H9 (cell line): ENCODE results near the gene HDDC2. TPM values are rescaled to one million over a fixed set of nuclear protein-coding genes. Genes with fewer than 3 reads are reported as not detected.

Experiments used
- DNase-seq: peaks from one replicate; pipeline ENCODE4 v3.0.0-alpha.2; 2017
- H2AFZ ChIP-seq: one replicate; pipeline ENCODE4 v1.6.1; 2013; ENCODE audit warnings: mild to moderate bottlenecking, low read length, control low read depth, moderate library complexity
- H2AK5ac ChIP-seq: 2 replicates; pipeline ENCODE4 v1.6.1; 2013; ENCODE audit warnings: low read length, control low read depth, mixed read lengths; ENCODE audit not compliant: insufficient read length
- H2BK120ac ChIP-seq: one replicate; pipeline ENCODE4 v1.6.1; 2013; ENCODE audit warnings: low read depth, mild to moderate bottlenecking, low read length, control low read depth, inconsistent platforms; ENCODE audit not compliant: poor library complexity, severe bottlenecking
- H2BK12ac ChIP-seq: 2 replicates; pipeline ENCODE4 v1.6.1; 2013; ENCODE audit warnings: low read length, control low read depth, mixed read lengths, low read depth; ENCODE audit not compliant: insufficient read length
- H2BK15ac ChIP-seq: 2 replicates; pipeline ENCODE4 v1.6.1; 2013; ENCODE audit warnings: low read depth, low read length, control low read depth
- H2BK20ac ChIP-seq: one replicate; pipeline ENCODE4 v1.6.1; 2013; ENCODE audit warnings: low read depth, mild to moderate bottlenecking, low read length, control low read depth, inconsistent platforms; ENCODE audit not compliant: poor library complexity, severe bottlenecking
- H2BK5ac ChIP-seq: 2 replicates; pipeline ENCODE4 v1.6.1; 2013; ENCODE audit warnings: low read length, control low read depth, mixed read lengths; ENCODE audit not compliant: insufficient read length
- H3K14ac ChIP-seq: 2 replicates; pipeline ENCODE4 v1.6.1; 2013; ENCODE audit warnings: low read length, control low read depth; ENCODE audit not compliant: insufficient read depth
- H3K18ac ChIP-seq: 2 replicates; pipeline ENCODE4 v1.6.1; 2013; ENCODE audit warnings: low read depth, mild to moderate bottlenecking, mixed read lengths, low read length, control low read depth; ENCODE audit not compliant: insufficient read length
- H3K23ac ChIP-seq: 2 replicates; pipeline ENCODE4 v1.6.1; 2013; ENCODE audit warnings: low read length, control low read depth, mixed read lengths, low read depth; ENCODE audit not compliant: insufficient read length
- H3K23me2 ChIP-seq: 2 replicates; pipeline ENCODE4 v1.6.1; 2013; ENCODE audit warnings: low read depth, mild to moderate bottlenecking, mixed read lengths, low read length, control low read depth; ENCODE audit not compliant: insufficient read length, poor library complexity, severe bottlenecking
- H3K27ac ChIP-seq: 2 replicates; pipeline ENCODE4 v1.5.1; 2013; ENCODE audit warnings: low read length, control low read depth, mixed read lengths, low read depth; ENCODE audit not compliant: insufficient read length
- H3K27me3 ChIP-seq: 2 replicates; pipeline ENCODE4 v1.6.1; 2013; ENCODE audit warnings: low read length, control low read depth, inconsistent platforms; ENCODE audit not compliant: insufficient read depth
- H3K4ac ChIP-seq: 2 replicates; pipeline ENCODE4 v1.6.1; 2013; ENCODE audit warnings: low read depth, mild to moderate bottlenecking, control low read depth, inconsistent platforms, low read length, moderate library complexity
- H3K4me1 ChIP-seq: 2 replicates; pipeline ENCODE4 v1.6.1; 2013; ENCODE audit warnings: low read length, control low read depth, inconsistent platforms; ENCODE audit not compliant: insufficient read depth
- H3K4me2 ChIP-seq: 2 replicates; pipeline ENCODE4 v1.6.1; 2013; ENCODE audit warnings: low read length, control low read depth, mixed read lengths; ENCODE audit not compliant: insufficient read length, insufficient read depth
- H3K56ac ChIP-seq: 2 replicates; pipeline ENCODE4 v1.6.1; 2013; ENCODE audit warnings: low read depth, mild to moderate bottlenecking, mixed read lengths, low read length, control low read depth; ENCODE audit not compliant: insufficient read length
- H3K79me1 ChIP-seq: 2 replicates; pipeline ENCODE4 v1.6.1; 2013; ENCODE audit warnings: low read depth, mild to moderate bottlenecking, moderate library complexity, low read length, control low read depth, inconsistent platforms; ENCODE audit not compliant: insufficient read depth, poor library complexity, severe bottlenecking
- H3K79me2 ChIP-seq: 2 replicates; pipeline ENCODE4 v1.6.1; 2013; ENCODE audit warnings: low read length, control low read depth, inconsistent platforms; ENCODE audit not compliant: insufficient read depth
- H3K9ac ChIP-seq: 2 replicates; pipeline ENCODE4 v1.6.1; 2013; ENCODE audit warnings: low read length, control low read depth, mixed read lengths; ENCODE audit not compliant: insufficient read length; ENCODE audit errors: extremely low read depth
- H3K9me3 ChIP-seq: one replicate; pipeline ENCODE4 v1.6.1; 2013; ENCODE audit warnings: low read depth, low read length, inconsistent platforms; ENCODE audit not compliant: control insufficient read depth
- H3T11ph ChIP-seq: one replicate; pipeline ENCODE4 v1.6.1; 2013; ENCODE audit warnings: mild to moderate bottlenecking, low read length, control low read depth, inconsistent platforms
- H4K20me1 ChIP-seq: one replicate; pipeline ENCODE4 v1.6.1; 2013; ENCODE audit not compliant: control insufficient read depth, insufficient read length, insufficient read depth
- H4K5ac ChIP-seq: 2 replicates; pipeline ENCODE4 v1.6.1; 2013; ENCODE audit warnings: low read depth, mild to moderate bottlenecking, mixed read lengths, low read length, control low read depth; ENCODE audit not compliant: insufficient read length
- H4K8ac ChIP-seq: replicated peaks from 2 replicates; pipeline ENCODE4 v1.6.1; 2013; ENCODE audit warnings: low read length, control low read depth, mixed read lengths, low read depth; ENCODE audit not compliant: insufficient read length
- H4K91ac ChIP-seq: 2 replicates; pipeline ENCODE4 v1.6.1; 2013; ENCODE audit warnings: low read depth, mild to moderate bottlenecking, moderate library complexity, mixed read lengths, low read length, control low read depth; ENCODE audit not compliant: insufficient read length
- H3K27ac Mint-ChIP-seq, 3 experiments: 2 replicates in 2 of 3; 3 replicates in 1 of 3; pipeline ENCODE4 v1.8.0; 2020 to 2021; ENCODE audit warnings: mixed read lengths in 3 of 3, mild to moderate bottlenecking in 1 of 3, moderate library complexity in 1 of 3
- H3K27me3 Mint-ChIP-seq: 2 replicates; pipeline ENCODE4 v1.8.0; 2021; ENCODE audit warnings: low read depth, mild to moderate bottlenecking, moderate library complexity, mixed read lengths
- H3K36me3 Mint-ChIP-seq, 3 experiments: 2 replicates in 2 of 3; 3 replicates in 1 of 3; pipeline ENCODE4 v1.8.0; 2020 to 2021; ENCODE audit warnings: low read depth in 3 of 3, mixed read lengths in 3 of 3; ENCODE audit not compliant: insufficient read depth in 1 of 3
- H3K4me1 Mint-ChIP-seq, 2 experiments: 2 replicates each; pipeline ENCODE4 v1.8.0; 2020; ENCODE audit warnings: mixed read lengths in 2 of 2
- H3K4me3 Mint-ChIP-seq, 2 experiments: 2 replicates in 1 of 2; 3 replicates in 1 of 2; pipeline ENCODE4 v1.8.0; 2020 to 2021; ENCODE audit warnings: mild to moderate bottlenecking in 2 of 2, mixed read lengths in 2 of 2, moderate library complexity in 1 of 2
- H3K9me3 Mint-ChIP-seq, 2 experiments: 2 replicates in 1 of 2; 3 replicates in 1 of 2; pipeline ENCODE4 v1.8.0; 2020; ENCODE audit warnings: mild to moderate bottlenecking in 2 of 2, mixed read lengths in 2 of 2, moderate library complexity in 1 of 2
- WGBS: extraction: QIAGEN DNeasy Blood & Tissue Kit; methylation state at CpG from one replicate; pipeline ENCODE4 v1.1.7; 2013; ENCODE audit warnings: missing lambda C conversion rate, low lambda C conversion rate, mixed read lengths; ENCODE audit not compliant: insufficient read length; ENCODE audit errors: extremely low coverage; 5-methylcytosine and 5-hydroxymethylcytosine counted together
- total RNA-seq: library from RNA; stranded (reverse); gene quantifications from 2 replicates; pipeline ENCODE4 v1.2.1, GENCODE V29; 2021
- TF ChIP-seq, protein P1 (sequence below): fragments of 200-600 bp; sonication (generic); conservative IDR thresholded peaks from 3 replicates; pipeline ENCODE4 v1.8.0; 2021; ENCODE audit warnings: antibody characterized with exemption, mild to moderate bottlenecking

HDDC2 gene
- total RNA-seq, 1 experiment from 2014 or later, result 77.8 TPM

DNA sequence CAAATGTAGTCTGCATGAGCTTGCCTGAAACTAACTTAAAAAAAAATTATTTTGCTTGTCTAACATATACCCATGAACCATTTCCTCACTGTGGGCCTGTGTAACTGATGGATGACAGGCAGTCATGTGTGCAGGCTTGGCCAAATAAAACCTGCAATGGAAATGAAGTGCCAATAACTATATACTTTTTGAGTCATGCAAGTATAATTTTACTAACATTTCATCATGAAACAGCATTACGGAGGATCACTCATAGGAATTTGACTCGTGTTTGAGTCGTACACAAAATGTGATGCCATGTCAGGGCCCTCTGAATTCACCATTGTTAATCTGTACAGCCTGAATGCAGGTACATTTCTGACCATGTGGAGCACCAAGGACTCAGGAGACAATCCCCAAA lies 46.6 kb downstream of the HDDC2 start:
- H2BK20ac ChIP-seq, result no peak overlapping the region
- Mint-ChIP-seq H3K36me3 (no peaks in the 10 kb centered on the region), H3K27me3 (no peaks in the 10 kb centered on the region), H3K9me3 (no peaks in the 10 kb centered on the region), H3K4me1 (peaks cover 4% of the 10 kb centered on the region in 2 experiments), H3K27ac (no peak overlapping the region), H3K4me3 (no peak overlapping the region)
- no peak for DNase-seq
- no peak overlapping the region for H2BK12ac ChIP-seq
- no peak overlapping the region for H2BK15ac ChIP-seq
- no peak overlapping the region for H4K8ac ChIP-seq
- no peak overlapping the region for H2AFZ ChIP-seq
- no peaks in the 10 kb centered on the region for H3K4me1 ChIP-seq
- no peak overlapping the region for H2AK5ac ChIP-seq
- H3K79me1 ChIP-seq, result no peaks in the 10 kb centered on the region
- no peak overlapping the region for H2BK120ac ChIP-seq
- H4K20me1 ChIP-seq, result no peaks in the 10 kb centered on the region
- no peak overlapping the region for H3K4ac ChIP-seq
- H4K5ac ChIP-seq, result no peak overlapping the region
- no peaks in the 10 kb centered on the region for H3K79me2 ChIP-seq
- no peak overlapping the region for H3K27ac ChIP-seq
- H3K14ac ChIP-seq, result no peak overlapping the region
- no peaks in the 10 kb centered on the region for H3K23me2 ChIP-seq
- no peak overlapping the region for H3K56ac ChIP-seq
- no peaks in the 10 kb centered on the region for H3K9me3 ChIP-seq
- no peak overlapping the region for H4K91ac ChIP-seq
- no peak overlapping the region for H2BK5ac ChIP-seq
- H3T11ph ChIP-seq, result no peak overlapping the region
- no peak overlapping the region for H3K4me2 ChIP-seq
- WGBS, result no CpG with 5 or more reads among the region's 3 CpGs
- no peaks in the 10 kb centered on the region for H3K27me3 ChIP-seq
- H3K9ac ChIP-seq, result no peak overlapping the region
- no peak overlapping the region for H3K23ac ChIP-seq
- TF ChIP-seq, protein P1, sequence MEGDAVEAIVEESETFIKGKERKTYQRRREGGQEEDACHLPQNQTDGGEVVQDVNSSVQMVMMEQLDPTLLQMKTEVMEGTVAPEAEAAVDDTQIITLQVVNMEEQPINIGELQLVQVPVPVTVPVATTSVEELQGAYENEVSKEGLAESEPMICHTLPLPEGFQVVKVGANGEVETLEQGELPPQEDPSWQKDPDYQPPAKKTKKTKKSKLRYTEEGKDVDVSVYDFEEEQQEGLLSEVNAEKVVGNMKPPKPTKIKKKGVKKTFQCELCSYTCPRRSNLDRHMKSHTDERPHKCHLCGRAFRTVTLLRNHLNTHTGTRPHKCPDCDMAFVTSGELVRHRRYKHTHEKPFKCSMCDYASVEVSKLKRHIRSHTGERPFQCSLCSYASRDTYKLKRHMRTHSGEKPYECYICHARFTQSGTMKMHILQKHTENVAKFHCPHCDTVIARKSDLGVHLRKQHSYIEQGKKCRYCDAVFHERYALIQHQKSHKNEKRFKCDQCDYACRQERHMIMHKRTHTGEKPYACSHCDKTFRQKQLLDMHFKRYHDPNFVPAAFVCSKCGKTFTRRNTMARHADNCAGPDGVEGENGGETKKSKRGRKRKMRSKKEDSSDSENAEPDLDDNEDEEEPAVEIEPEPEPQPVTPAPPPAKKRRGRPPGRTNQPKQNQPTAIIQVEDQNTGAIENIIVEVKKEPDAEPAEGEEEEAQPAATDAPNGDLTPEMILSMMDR, result no peak
- H3K18ac ChIP-seq, result no peak overlapping the region
